Measurements from ENCODE around the gene BAX. TPM values are rescaled to one million over a fixed set of nuclear protein-coding genes. Genes with fewer than 3 reads are reported as not detected.

Gene BAX
- total and polyA plus RNA-seq, 2 of the 13 experiments (the other 11 are each of a cell fraction or from before 2014, with no cell fraction given), result 139 to 176 TPM

GRCh38 chr19:48965040-48965805 lies 10.5 kb downstream of the BAX start, which contains the start of gene FTL (continued):
- TF ChIP-seq FOSL1 (CRISPR knock-in tag; IDR thresholded peaks at IDR 0.05; ENCODE audit: borderline replicate concordance) (no peak), TRAFD1 (CRISPR knock-in tag; IDR thresholded peaks at IDR 0.05; ENCODE audit: borderline replicate concordance) (0 out of 2 replicates have a peak, but pooled peaks have one; percentile 90), STAT6 (CRISPR knock-in tag; IDR thresholded peaks at IDR 0.05; ENCODE audit: borderline replicate concordance) (no peak; the same call in 1 of the 2 replicates), ZBTB20 (CRISPR knock-in tag; IDR thresholded peaks at IDR 0.05; ENCODE audit: borderline replicate concordance, low read depth) (0 out of 2 replicates have a peak, but pooled peaks have one; percentile 60), DPF2 (CRISPR knock-in tag; IDR thresholded peaks at IDR 0.05; ENCODE audit: borderline replicate concordance, low read depth) (no peak), ZNF709 (CRISPR knock-in tag; IDR thresholded peaks at IDR 0.05) (peak; percentile 71; the same call in 1 of the 2 replicates), FOXC1 (CRISPR knock-in tag; IDR thresholded peaks at IDR 0.05; ENCODE audit: borderline replicate concordance) (peak; percentile 91), NFKB2 (CRISPR knock-in tag; IDR thresholded peaks at IDR 0.05; ENCODE audit: borderline replicate concordance) (peak; percentile 91), CSRNP1 (CRISPR knock-in tag; IDR thresholded peaks at IDR 0.05) (peak; percentile 73), DR1 (CRISPR knock-in tag; IDR thresholded peaks at IDR 0.05) (peak; percentile 98), ZNF235 (CRISPR knock-in tag; IDR thresholded peaks at IDR 0.05; ENCODE audit: borderline replicate concordance) (no peak), ZNF616 (CRISPR knock-in tag; IDR thresholded peaks at IDR 0.05; ENCODE audit: low read depth) (no peak), AKNA (CRISPR knock-in tag; IDR thresholded peaks at IDR 0.05; ENCODE audit: borderline replicate concordance) (0 out of 2 replicates have a peak, but pooled peaks have one; percentile 85)
